HUDEP-2 (cell line): ENCODE measurements around the gene CALR.
"Not testable (repeated sequence)": the region's sequence is repeated elsewhere in the genome, so short reads cannot be mapped to it uniquely, and the experiment has no call there.

Experiments
- DNase-seq, 76 experiments: peaks; one replicate each; lab custom pipeline; 2025; ENCODE audit not compliant: unreplicated experiment in 76 of 76; lab: John Stamatoyannopoulos, UW

Gene CALR

DNA sequence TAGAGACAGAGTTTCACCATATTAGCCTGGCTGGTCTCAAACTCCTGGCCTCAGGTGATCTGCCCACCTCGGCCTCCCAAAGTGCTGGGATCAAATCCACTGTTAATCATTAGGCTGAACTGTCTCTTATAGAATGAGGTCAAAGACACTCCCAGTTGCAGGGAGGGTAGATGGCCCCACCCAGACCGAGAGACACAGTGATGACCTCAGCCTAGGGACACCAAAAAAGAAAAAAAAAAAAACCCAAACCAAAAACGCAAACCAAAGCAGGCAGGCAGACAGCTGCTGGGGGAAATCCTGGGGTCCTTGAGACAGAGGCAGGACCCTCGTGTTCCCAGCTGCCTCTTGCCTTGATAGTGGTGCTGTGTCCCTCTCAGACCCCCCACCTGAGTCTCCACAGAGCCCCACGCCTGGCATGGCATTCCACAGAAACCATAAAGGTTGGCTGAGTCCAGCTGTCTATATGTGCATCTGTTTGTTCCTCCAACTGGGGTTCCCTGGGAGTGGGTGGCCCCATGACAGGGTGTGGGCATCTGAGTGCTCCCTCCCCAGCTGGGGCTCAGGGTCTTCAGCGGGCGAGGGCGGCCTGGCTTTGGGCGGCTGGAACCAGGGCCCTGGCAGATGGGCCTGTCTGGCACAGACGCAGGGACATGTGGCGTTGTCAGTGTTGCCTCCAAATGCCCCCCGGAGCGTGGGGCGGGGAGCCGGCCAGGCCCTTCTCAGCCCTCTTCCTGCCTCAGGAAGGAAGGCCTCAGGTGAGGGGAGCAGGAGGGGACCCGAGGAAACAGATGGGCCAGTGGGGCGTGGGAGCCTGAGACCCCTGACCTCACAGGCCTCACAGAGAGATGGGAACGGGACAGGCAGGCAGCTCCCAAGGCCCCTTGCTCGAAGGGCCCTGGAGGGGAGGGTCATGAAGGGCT lies 36.2 kb downstream of the CALR start:
- DNase-seq: peak in 57 of 76 experiments; percentile 20 to 74 (median 54)

DNA sequence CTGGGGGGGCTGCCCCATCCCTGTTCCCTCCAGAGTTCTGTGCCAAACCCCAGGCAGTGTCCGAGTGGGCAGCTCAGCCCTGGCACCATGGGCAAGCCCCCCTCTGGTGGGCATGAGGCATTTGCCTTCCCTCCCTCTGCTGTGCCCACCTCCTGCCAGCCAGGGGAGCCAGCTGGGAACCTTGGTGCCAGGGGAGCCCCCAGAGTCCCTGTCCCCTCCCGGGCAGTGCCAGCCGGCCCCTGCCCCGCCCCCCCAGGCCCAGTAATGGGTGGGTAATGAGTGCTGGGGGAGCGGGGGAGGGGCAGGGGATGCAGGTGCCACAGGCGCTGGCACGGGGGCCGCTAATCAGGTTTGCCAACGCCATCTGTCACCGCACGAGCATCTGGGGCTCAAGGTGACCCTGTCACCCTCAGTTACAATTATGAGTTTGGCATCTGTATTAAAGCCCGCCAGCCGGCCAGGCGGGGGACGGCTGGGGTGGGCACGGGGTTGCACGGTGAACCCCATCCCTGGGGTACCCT lies 36.9 kb downstream of the CALR start:
- no peak for DNase-seq

DNA sequence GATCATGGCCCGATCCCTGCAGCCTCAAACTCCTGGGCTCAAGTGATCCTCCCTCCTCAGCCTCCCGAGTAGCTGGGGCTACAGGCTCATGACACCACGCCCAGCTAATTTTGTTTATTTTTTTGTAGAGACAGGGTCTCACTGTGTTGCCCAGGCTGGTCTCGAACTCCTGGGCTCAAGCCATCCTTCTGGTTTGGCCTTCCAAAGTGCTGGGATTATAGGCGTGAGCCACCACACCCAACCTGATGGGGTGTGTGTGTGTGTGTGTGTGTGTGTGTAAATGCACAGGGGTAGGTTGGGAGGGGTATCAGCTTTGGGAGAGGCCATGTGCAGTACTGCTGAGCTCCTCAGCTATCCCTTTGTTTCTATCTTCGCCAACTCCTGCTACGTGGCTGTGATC lies 37.7 kb downstream of the CALR start:
- not testable (repeated sequence) for DNase-seq

DNA sequence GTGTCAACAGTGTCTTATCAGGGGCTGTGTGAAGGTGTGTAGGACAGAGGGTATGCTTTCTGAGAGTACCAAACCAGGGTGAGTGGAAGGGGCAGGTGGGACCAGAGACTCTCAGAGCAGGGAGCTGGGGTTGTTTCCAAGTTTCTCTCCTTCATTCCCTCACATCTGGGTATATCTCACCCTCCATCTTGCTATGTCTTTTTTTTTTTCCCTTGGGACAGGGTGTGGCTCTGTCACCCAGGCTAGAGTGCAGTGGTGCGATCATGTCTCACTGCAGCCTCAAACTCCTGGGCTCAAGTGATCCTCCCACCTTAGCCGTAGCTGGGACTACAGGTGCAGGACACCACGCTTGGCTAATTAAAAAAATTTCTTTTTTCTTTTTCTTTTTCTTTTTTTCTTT lies 41.6 kb downstream of the CALR start:
- no peak for DNase-seq

DNA sequence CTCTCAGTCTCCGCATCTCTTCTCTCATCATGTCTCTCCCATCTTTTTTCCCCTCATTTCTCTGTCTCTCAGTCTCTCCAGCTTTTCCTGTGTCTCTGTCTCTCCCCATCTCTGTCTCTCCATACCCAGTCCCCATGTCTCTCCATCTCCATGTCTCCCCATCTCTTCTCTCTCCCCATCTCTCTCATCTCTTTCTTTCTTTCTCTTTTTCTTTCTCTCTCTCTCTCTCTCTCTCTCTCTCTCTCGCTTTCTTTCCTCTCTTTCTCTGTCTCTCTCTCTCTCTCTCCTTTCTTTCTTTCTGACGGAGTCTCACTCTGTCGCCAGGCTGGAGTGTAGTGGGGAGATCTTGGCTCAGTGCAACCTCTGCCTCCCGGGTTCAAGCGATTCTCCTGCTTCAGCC lies 44.2 kb downstream of the CALR start:
- DNase-seq: no peak

DNA sequence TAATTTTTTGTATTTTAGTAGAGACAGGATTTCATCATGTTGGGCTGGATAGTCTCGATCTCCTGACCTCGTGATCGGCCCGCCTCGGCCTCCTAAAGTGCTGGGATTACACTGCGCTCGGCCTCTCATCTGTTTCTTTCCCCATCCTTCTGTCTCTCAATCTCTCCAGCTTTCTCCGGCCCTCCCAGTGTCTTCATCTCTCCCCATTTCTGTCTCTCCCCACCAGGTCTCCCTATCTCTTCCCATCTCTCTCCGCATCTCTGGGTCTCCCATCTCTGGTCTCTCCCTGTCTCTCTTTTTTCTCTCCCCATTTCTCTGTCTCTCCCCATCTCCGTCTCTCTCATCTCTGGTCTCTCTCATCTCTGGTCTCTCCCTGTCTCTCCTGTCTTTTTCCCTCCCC lies 44.7 kb downstream of the CALR start:
- DNase-seq: no peak

DNA sequence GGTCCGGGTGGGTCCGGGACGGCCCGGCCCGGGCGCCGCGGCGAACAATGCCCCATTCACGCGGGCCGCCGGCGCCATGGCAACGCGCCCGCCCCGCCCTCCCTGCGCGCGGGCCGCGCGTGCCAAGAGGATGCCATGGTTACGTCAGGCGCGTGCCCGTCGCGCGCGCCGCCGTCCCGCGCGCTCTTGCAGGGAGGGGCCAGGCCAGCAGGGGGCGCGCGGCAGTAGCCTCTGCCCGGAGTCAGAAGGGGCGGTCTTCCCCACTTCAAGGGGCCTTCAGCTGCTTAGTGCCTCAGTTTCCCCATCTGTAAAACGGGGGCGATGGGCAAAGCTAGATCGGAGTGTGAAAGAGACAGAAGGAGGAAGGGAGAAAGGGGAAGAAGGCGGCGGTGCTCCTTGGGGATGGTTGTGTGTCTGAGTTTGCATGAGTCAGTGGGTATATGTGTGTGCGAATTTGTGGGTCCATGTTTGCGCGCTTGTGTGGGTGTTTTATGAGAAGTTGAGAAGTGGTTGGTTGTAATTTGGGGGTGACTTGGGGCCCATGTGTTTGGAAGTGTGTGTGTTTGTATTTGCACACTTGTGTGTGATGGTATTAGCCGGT lies 45.2 kb downstream of the CALR start:
- DNase-seq: peak in 70 of 76 experiments; percentile 38 to 91 (median 76)

DNA sequence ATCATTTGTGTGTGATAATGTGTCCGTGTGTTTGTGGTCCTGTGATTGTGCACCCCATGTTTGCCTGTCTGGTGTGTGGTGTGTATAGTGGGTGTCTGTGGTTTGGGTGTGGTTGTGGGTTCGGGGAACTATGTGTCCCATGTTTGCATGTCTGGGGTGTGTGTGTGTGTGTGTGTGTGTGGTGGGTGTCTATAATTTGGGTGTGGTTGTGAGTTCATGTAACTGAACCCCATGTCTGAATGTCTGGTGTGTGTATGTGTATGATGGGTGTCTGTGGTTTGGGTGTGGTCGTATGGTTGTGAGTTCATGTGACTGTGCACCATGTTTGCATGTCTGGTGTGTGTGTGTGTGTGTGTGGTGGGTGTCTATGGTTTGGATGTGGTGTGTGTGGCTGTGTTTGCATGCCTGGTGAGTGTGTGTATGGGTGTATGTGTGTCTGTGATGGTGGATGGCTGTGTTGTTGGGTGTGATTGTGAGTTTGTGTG lies 45.8 kb downstream of the CALR start:
- peak in 1 of 76 experiments; percentile 23 for DNase-seq

DNA sequence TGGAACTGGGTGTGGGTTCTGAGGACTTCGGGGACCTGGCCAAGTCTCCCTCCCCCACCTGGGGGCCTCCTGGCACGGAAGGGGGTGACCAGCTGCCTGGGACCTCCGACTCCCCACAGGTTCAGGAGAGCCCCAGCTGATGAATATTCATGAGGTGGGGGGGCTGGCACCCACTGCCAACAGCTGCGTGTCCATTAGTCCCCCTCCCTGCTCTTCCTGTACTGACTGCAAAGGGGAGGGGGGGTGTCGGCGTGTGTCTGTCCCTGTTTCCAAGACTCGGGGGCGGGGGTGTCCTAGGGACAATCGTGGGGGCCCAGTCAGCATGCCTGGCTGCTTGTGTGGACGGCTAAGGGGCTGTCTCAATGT lies 46.3 kb downstream of the CALR start:
- DNase-seq: no peak

DNA sequence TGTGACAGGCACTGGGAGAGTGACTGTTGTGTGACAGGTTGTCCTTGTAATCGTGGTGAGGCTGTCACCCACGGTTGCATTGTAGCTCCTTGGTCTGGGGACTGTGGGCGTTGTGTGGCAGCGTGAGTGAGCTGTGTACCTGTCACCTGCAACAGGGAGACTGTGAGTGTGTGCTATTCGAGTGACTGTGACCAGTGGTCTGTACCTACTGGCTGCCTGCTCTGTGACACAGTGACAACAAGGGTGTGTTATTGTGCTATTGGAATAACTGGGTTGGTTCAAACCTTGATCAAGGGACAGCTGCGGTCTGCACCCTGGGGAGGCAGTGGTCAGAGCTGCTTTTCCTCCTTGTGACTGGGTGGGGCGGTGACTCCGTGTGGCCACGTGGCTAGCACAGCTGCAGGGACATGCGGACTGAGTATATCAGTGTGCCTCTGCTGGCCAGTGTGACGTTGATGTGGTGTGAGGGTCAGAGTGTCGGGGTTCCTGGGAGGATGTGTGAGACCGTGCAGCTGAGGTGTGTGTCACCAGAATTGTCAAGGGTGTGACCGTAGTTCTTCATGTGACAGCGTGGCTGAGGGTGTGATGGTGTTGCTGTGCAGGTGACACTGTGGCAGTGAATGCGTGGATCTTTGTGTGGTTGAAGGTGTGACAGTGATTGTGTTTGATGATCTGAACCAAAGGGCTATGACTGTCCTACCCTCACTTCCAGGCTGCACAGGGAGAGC lies 46.8 kb downstream of the CALR start:
- peak in 12 of 76 experiments; percentile 14 to 55 (median 35) for DNase-seq

DNA sequence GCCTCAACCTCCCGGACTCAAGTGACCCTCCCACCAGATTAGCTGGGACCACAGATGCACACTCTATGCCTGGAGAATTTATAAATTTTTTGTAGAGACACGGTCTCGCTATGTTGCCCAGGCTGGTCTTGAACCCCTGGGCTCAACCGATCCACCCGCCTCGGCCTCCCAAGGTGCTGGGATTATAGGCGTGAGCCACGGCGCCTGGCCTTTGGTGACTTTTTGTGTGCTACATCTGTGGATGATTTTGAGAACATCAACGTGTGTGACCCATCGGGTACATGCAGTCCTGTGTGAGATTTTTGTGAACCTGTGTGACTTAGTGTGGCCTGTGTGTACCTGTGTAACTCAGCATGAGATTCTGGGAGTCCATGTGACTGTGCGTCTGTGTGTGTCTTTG lies 48.3 kb downstream of the CALR start:
- DNase-seq: no peak

DNA sequence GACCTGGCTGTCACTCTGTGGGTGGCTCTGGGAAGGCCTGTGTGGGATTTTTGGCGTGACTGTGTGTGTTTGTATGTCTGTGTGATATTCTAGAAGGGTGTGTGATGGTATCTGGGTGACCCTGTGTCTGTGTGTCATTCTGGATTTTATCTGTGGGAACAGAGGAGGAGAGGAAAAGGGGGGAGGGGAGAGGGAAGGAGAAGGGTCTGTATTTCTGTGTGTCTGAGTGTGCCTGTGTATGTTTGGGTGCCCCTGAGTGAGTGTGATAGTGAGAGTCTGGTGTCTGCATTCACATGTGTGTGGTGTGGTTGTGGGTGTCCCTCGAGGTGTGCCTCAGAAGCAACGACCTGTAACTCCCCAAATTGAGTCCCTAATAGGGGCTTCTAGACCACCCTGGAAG lies 48.8 kb downstream of the CALR start:
- DNase-seq: no peak

DNA sequence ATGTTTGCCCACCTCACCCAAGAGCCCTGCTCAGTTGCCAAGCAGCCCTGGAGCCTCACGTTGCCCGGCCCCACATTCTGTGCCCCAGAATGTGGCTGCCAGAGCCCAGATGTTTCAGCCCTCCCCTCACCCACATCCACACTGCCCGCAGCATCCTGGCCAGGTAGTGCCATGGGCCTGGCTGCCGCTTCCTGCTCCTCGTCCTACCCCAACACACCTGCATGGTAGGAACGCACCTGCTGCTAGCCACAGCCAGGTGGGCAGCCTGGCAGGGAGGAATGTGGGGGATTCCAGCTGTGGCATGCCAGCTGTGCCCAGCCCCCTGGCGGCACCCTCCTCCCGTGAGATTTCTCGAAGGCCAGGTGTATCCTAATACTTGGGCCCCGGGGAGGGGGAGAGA lies 49.4 kb downstream of the CALR start:
- no peak for DNase-seq

DNA sequence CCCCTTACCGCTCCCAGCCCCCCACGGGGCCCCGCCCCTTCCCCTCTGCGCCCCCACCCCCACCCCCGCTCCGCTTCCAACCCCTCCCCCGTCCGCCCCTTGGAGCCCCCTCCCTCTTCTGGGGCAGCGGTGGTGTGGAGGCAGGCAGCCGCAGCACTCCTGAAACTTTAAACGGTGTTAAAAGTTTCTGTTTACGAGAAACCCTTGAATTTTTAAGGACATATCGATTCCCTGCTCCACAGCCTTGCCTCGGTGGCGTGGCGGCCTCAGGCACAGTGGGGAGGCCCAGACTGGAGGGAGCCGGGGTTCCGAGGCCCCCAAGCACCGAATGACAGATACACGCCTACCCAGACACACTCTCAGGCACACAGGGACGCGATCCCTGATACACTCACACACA lies 52.0 kb downstream of the CALR start:
- no peak for DNase-seq

DNA sequence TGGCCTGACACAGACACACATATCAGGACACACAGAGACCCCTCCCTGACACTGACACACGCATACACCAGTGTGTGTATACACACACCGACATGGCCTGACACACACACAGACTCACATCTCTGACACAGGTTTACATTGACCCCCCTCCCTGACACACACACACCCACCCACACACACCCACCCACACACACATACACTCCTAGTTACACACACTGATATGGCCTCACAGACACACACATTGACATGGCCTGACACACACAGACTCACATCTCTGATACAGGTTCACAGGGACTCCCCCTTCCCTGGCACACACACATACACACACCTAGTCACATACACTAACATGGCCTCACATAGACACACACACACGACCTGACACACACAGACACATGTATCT lies 52.4 kb downstream of the CALR start:
- DNase-seq: no peak

DNA sequence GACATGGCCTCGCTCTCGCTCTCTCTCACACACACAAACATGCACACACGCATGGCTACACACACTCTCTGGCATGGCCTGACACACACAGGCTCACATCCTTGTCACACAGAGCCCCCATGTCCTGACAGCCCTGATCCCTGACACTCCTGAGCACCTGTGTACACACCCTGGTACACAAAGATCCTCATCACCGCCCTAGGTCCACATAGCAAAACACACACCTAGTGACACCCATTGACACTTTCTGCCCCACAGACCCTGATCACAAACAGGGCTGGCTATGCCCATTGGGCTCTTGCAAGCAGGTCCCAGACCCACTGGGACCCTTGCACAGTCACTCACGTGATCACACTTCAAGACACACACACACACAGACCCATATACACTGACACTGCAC lies 52.9 kb downstream of the CALR start:
- DNase-seq: no peak

DNA sequence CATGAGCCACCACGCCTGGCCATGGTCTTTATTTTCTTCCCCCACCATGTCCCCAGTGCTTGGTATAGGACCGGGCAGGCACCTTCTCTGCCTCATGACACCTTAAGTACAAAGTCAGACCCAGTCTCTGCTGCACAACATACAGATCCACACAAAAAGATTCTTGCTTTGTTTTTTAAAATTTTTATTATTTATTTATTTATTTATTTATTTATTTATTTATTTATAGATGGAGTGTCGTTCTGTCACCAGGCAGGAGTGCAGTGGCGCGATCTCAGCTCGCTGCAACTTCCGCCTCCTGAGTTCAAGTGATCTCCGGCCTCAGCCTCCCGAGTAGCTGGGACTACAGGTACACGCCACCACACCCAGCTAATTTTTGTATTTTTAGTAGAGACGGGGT lies 54.3 kb downstream of the CALR start:
- no peak for DNase-seq

DNA sequence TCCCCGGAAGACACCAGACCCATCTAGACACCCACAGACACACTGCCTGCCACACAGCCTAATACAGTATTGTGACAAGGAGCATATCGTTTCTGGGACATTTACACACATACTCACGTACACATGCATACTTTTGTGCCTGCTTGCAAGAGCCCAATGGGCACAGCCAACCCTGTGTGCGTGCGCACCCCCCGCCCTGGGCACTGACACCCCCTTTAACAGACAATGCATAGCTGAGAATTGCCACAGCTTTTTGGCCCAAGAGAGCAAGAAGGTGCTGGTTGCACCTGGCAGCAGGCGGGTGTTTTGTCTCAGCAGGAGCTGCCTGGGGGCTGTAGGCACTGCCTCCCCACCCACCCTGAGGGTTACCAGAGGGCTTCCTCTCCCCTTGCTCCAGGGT lies 55.2 kb downstream of the CALR start:
- no peak for DNase-seq
